Fibroblast of skin of back (primary cell): ENCODE measurements around the gene DGCR6. TPM values are rescaled to one million over a fixed set of nuclear protein-coding genes. Genes with fewer than 3 reads are reported as not detected.
"Not testable (repeated sequence)": the region's sequence is repeated elsewhere in the genome, so short reads cannot be mapped to it uniquely, and the experiment has no call there.

Experiments used
- DNase-seq: peaks from one replicate; pipeline ENCODE4 v3.0.0-alpha.2; 2013
- polyA plus RNA-seq, 2 experiments: library from polyadenylated mRNA; unstranded; fragments of 120-200 nt; gene quantifications; one replicate each; pipeline ENCODE4 v1.2.1, GENCODE V29; 2013; ENCODE audit not compliant: insufficient read length in 2 of 2

Gene DGCR6
- 5.3 TPM for polyA plus RNA-seq (2013, experiment 1 of 2; ENCODE audit: insufficient read length)
- 6.1 TPM for polyA plus RNA-seq (2013, experiment 2 of 2; ENCODE audit: insufficient read length)

GRCh38 chr22:18905540-18906409 is at the start of gene DGCR6:
TSS of gene DGCR6 (plus strand) at chr22:18906320. CDS start at chr22:18906375, 55 bp downstream.
- DNase-seq, result no peak

- DNase-seq, result not testable (repeated sequence)
Measured at GRCh38 chr22:18859314-18859713, 46.8 kb upstream of the DGCR6 start.

GRCh38 chr22:18881260-18881659 is 24.9 kb upstream of the DGCR6 start:
- not testable (repeated sequence) for DNase-seq

- DNase-seq, result not testable (repeated sequence)
Measured at GRCh38 chr22:18884465-18884864, 21.7 kb upstream of the DGCR6 start.

- no peak for DNase-seq
Measured at GRCh38 chr22:18888115-18888514, 18.0 kb upstream of the DGCR6 start.

- DNase-seq, result not testable (repeated sequence)
Measured at GRCh38 chr22:18890510-18891192, 15.5 kb upstream of the DGCR6 start.

- not testable (repeated sequence) for DNase-seq
Measured at GRCh38 chr22:18893775-18894174, 12.3 kb upstream of the DGCR6 start.

GRCh38 chr22:18896037-18896657 is 10.0 kb upstream of the DGCR6 start:
- DNase-seq, result not testable (repeated sequence)

- DNase-seq, result not testable (repeated sequence)
Measured at GRCh38 chr22:18906410-18906745, 258 bp downstream of the DGCR6 start.

GRCh38 chr22:18906896-18907295 is 776 bp downstream of the DGCR6 start:
- no peak for DNase-seq

GRCh38 chr22:18909556-18909955 is 3.4 kb downstream of the DGCR6 start:
- DNase-seq, result no peak

GRCh38 chr22:18911535-18911934 is 5.4 kb downstream of the DGCR6 start:
- DNase-seq, result not testable (repeated sequence)

GRCh38 chr22:18912264-18912946 is 6.3 kb downstream of the DGCR6 start:
- not testable (repeated sequence) for DNase-seq

- not testable (repeated sequence) for DNase-seq
Measured at GRCh38 chr22:18914558-18914957, 8.4 kb downstream of the DGCR6 start.

GRCh38 chr22:18915550-18915949 is 9.4 kb downstream of the DGCR6 start:
- DNase-seq, result not testable (repeated sequence)

GRCh38 chr22:18917818-18918217 is 11.7 kb downstream of the DGCR6 start:
- DNase-seq, result not testable (repeated sequence)

GRCh38 chr22:18920257-18920902 is 14.3 kb downstream of the DGCR6 start:
- not testable (repeated sequence) for DNase-seq

GRCh38 chr22:18925368-18926064 is 19.4 kb downstream of the DGCR6 start:
- DNase-seq, result no peak

- no peak for DNase-seq
Measured at GRCh38 chr22:18927020-18927419, 20.9 kb downstream of the DGCR6 start.

GRCh38 chr22:18927573-18927972 is 21.5 kb downstream of the DGCR6 start:
- no peak for DNase-seq

GRCh38 chr22:18929459-18929858 is 23.3 kb downstream of the DGCR6 start:
- DNase-seq, result no peak
